Skeletal muscle cell (primary cell): ENCODE results near the gene EFEMP2.

Experiments used
- DNase-seq: peaks from one replicate; pipeline ENCODE4 v3.0.0-alpha.2; 2010; ENCODE audit warnings: low read depth
- H3K4me3 ChIP-seq: 2 replicates; pipeline ENCODE4 v1.5.1; 2011; ENCODE audit warnings: low read depth, mild to moderate bottlenecking, control low read depth, low read length, moderate library complexity

The EFEMP2 gene

GRCh38 chr11:65868907-65869306 is 3.7 kb downstream of the EFEMP2 start:
- no peak overlapping the region for H3K4me3 ChIP-seq
- DNase-seq: no peak

GRCh38 chr11:65868076-65868667 is 4.4 kb downstream of the EFEMP2 start:
- no peak for DNase-seq
- no peak overlapping the region for H3K4me3 ChIP-seq

- no peak for DNase-seq
- H3K4me3 ChIP-seq: no peak overlapping the region
Observed at GRCh38 chr11:65867284-65868071, 5.1 kb downstream of the EFEMP2 start.

GRCh38 chr11:65866509-65867283 is 5.9 kb downstream of the EFEMP2 start:
- no peak overlapping the region for H3K4me3 ChIP-seq
- DNase-seq: no peak

DNA sequence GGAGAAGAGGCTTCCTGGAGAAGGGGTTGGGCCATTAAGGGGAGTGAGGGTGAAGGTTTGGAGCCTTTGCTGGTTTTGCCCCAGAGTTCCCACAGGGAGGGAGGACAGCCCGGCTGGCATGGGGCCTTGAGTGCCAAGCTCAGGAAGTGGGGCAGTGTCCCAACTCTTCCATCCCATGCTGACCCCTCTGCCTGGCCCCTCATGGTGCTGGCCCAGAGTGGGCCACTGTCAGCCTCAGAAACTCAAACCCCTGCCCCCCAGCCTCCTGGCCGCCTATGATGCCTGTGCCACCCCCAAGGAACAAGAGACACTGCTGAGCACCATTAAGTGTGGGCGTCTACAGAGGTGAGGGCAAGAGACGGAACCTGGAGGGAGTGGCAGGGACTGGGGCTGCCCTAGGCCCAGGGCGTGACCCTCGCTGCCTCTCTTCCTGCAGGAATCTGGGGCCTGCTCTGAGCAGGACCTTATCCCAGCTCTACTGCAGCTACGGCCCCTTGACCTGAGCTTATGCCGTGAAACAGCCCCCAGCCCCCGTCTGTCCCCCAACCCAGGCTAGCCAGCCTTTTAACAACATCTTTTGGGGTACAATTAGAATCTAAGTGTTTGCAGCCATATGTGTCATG is 6.9 kb downstream of the EFEMP2 start:
- H3K4me3 ChIP-seq: no peak overlapping the region
- DNase-seq: no peak

DNA sequence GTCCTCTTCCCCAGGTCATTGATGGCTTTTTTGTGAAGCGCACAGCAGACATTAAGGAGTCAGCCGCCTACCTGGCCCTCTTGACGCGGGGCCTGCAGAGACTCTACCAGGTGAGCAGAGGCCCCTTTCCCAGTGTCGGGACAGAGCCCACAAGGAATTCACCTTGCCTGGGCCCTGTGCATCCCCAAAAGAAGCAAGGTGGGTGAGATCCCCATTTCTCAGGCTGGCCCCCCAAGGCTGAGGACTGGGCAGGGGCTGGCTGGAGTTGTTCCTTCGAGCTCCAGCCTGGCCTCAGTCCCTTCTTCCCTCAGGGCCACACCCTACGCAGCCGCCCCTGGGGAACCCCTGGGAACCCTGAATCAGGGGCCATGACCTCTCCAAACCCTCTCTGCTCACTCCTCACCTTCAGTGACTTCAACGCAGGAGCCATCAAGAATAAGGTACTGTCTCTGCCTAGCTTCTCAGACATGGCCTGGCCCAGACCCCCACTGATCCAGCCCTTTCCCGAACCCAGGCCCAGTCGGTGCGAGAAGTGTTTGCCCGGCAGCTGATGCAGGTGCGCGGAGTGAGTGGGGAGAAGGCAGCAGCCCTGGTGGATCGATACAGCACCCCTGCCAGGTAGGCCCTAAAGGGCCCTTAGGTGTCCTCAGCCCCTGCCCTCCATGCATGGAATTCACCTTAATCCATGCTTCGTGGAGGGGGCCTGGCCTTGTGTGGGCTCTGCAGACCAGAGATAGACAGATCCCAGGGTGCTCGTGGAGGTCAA is 7.7 kb downstream of the EFEMP2 start:
- no peak for DNase-seq

DNA sequence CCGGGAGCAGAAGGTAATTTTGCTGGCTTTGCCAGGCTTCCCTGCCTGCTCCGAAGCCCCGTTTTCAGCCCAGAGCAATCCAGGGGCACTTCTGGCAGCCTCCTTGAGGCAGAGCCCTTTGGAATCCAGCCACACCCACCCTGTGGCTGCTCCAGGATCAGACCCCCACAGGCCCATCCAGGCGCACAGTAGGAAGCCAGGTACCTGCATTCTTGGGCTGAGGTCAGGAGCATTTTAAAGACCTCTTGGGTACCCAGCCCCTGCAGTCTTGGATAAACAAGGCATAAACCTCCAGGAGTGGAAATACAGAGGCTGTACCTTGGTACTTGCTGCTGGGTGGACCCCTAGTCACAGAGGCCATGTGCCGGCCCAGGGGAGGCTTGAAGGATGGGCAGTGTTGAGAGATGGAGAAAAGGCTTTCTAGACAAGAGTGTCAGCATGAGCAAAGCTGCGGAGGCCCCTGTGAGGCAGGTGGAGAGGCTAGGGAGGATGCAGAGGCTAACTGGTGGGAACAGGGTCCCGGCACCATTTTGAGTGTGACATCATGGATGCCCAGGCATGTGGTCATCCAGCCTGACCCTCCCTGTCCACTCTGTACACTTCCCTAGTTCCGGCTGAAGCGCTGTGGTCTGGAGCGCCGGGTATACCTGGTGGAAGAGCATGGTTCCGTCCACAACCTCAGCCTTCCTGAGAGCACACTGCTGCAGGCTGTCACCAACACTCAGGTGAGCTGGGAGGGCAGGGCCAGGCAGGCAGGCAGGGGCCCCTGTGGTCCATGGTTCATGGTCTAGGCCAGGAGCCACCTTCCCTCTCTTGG is 8.5 kb downstream of the EFEMP2 start:
- no peak for DNase-seq
- H3K4me3 ChIP-seq: no peak overlapping the region

More for the DNA sequence above, 7.7 kb downstream of the EFEMP2 start:
- H3K4me3 ChIP-seq: no peak overlapping the region

DNA sequence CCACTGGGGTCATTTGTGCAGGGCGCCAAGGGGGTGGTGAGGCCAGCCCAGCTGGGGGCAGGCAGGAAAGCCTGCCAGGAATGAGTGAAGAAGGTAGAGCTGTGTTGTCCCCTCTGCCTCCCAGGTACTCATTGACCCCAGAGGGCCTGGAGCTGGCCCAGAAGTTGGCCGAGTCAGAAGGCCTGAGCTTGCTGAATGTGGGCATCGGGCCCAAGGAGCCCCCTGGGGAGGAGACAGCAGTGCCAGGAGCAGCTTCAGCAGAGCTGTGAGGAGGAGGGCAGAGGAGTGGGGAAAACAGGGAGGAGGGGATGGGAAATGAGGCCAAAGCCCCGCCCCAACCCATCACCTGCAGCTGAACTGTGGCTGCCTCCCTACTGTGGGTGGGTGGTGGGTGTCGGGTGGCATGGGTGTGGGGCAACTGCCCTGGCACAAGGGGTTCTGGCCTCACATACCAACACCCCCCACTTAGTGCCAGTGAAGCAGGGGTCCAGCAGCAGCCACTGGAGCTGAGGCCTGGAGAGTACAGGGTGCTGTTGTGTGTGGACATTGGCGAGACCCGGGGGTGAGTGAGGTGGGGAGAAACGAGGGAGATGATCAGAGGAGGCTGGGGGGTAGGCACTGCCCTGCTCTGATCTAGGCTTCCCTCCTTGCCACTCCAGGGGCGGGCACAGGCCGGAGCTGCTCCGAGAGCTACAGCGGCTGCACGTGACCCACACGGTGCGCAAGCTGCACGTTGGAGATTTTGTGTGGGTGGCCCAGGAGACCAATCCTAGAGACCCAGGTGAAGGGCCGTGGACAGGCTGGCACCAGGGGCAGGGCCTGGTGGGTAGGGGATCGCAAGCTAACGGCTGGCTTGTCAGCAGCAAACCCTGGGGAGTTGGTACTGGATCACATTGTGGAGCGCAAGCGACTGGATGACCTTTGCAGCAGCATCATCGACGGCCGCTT is 9.4 kb downstream of the EFEMP2 start:
- H3K4me3 ChIP-seq: no peak overlapping the region
- no peak for DNase-seq

- no peak for DNase-seq
- H3K4me3 ChIP-seq: no peak overlapping the region
Observed at GRCh38 chr11:65862191-65862735, 10.3 kb downstream of the EFEMP2 start.

GRCh38 chr11:65861533-65862183 is 10.9 kb downstream of the EFEMP2 start:
- H3K4me3 ChIP-seq: peak overlapping the region; percentile 97
- no peak for DNase-seq

GRCh38 chr11:65861165-65861505 is 11.5 kb downstream of the EFEMP2 start:
- no peak for DNase-seq
- peak overlapping the region; percentile 97 for H3K4me3 ChIP-seq

DNA sequence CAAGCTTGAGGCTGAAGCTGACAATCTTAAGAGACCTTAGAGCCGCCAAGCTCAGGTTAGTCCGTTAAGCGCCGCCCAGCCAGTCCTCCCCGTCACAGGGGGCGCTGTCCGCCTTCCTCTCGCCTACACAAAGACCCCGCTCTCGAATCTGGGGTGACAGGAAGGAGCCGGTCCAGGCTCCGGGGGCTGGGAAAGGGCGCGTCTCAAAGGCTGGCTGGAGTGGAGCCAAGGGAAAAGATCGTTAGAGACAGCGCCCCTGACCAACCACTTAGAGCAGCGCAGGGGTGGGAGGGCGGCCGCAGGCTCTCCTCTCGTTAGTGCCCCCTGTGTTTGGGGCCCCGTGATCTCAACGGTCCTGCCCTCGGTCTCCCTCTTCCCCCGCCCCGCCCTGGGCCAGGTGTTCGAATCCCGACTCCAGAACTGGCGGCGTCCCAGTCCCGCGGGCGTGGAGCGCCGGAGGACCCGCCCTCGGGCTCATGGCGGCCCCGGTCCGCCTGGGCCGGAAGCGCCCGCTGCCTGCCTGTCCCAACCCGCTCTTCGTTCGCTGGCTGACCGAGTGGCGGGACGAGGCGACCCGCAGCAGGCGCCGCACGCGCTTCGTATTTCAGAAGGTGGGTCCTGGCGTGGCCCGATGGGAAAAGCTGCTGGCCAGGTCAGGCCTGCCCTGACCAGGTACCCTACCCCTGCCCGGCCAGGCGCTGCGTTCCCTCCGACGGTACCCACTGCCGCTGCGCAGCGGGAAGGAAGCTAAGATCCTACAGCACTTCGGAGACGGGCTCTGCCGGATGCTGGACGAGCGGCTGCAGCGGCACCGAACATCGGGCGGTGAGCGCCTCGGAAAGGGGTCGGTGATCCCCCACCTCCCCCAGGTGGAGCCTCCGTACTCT is 12.1 kb downstream of the EFEMP2 start, which contains the start of gene MUS81:
Gene MUS81 (plus strand): TSS at position 156 of the 887 bp plus-strand sequence. CDS start 321 bp downstream, at position 477.
- peak; percentile 95 for DNase-seq
- peak within 1 kb of the TSS; percentile 97 for H3K4me3 ChIP-seq

GRCh38 chr11:65859812-65860277 is 12.8 kb downstream of the EFEMP2 start:
- peak overlapping the region; percentile 97 for H3K4me3 ChIP-seq
- DNase-seq: no peak

DNA sequence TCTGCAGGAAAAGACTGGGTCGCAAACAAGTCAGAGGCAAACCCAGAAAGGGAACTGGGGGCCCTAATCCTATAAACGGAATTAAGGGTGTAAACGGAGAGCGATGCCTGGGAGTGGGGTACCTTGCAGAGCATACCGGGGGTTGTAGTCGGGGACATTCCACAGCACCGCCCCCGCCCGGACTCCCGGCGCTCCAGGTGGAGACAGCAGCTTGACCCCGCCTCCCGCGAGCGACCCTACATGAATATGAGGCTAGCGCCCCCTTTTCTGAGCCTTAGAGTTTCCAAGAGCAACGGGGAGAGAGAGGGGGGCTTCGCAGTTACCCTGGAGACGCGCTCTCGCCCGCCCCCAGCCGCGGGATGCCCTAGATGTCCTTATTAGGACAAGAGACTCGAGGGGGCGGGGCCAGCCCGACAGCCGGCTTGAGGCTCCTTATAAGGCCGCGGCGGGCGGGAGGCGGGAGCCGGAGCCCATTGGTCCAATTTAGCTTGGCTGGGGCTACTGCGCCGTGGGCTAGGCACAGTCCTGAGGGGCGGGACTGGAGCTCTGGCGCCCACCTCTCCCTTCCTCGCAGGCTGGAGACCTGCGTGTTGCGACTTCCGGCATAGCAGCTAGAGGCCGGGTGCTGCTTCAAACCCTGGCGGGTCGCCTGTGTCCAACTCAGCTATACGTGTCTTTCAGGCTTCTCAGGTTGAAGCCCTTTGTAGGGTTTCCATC is 13.3 kb downstream of the EFEMP2 start:
- peak; percentile 94 for DNase-seq
- peak overlapping the region; percentile 97 for H3K4me3 ChIP-seq

DNA sequence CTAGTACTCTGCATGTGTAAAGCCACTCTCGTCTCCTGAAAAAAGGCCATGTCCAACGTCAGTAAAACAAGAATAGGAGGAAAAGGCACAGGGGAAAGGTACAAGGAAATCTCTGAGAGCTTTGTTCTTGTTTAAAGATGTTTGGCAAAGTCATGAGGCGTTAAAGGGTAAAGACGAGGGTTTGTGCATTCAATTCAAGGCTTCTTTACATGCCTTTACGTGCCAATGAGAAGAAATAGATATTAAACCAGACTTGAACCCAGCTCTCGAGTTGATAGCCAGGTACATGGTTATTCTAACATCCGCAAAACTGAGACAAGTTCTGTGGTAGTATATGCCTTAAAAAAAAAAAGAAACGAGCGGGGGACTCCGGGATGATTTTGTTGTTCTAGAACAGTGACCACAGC is 13.9 kb downstream of the EFEMP2 start:
- peak overlapping the region; percentile 97 for H3K4me3 ChIP-seq
- DNase-seq: no peak
